Activated CD4-positive, alpha-beta T cell treated with anti-CD3 and anti-CD28 coated beads for 1 hour (primary cell): ENCODE data around the gene SPINK7.

Source experiments
- DNase-seq: peaks from one replicate; pipeline ENCODE4 v3.0.0-alpha.2; 2020

Gene SPINK7

DNA sequence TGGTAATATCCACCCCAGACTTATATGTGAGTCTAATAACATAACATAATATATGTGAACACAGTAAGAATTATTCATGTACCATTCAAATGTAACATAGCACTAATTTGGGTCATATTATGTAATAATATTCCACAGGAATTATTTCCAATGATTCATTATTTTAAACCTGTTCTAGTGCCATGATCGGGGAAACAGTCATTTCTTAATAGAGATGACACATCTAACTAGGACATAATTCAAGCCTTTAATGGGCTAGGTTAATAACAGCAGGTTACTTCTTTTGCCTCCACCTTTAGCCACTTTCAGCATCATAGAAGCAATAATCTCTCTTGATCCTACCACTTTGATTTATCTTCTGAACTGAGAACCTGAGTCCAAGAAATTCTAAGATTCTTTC, 35.5 kb downstream of the SPINK7 start:
- no peak for DNase-seq

GRCh38 chr5:148352696-148353095, 40.5 kb downstream of the SPINK7 start:
- no peak for DNase-seq

GRCh38 chr5:148353634-148354033, 41.4 kb downstream of the SPINK7 start:
- DNase-seq, result no peak

GRCh38 chr5:148364343-148364742, 52.1 kb downstream of the SPINK7 start:
- no peak for DNase-seq
